Measurements from ENCODE around the gene IFT52. TPM values are rescaled to one million over a fixed set of nuclear protein-coding genes. Genes with fewer than 3 reads are reported as not detected.

Gene IFT52
- total RNA-seq, 1 experiment from 2014 or later = 23.0 TPM

DNA sequence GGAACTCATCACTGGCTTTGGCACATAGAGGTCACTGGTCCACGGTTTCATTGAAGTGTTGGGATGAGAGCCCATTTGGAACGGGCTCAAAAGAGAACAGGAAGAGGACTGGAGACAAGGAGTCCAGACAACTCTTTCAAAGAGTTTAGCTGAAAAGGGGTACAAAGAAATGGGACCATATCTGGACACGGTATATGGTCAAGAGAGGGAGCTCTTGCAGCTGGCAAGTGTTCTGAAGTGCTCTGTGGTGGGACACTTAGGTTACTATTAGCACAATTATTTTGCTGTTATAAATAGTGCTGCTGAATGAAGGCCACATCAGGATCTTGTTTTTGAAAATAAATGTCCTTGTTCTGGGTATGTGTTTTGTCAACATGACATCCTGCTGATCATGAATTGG lies 27.3 kb upstream of the IFT52 start:
- Histone ChIP-seq H3K9ac (ENCODE audit: low read length) (no peak overlapping the region), H3K9me3 (ENCODE audit: low read length) (no peaks in the 10 kb centered on the region), H3F3A (ENCODE audit: low read length, unreplicated experiment) (no peaks in the 10 kb centered on the region), H3K36me3 (ENCODE audit: low read depth, low read length) (no peaks in the 10 kb centered on the region), H3K79me2 (ENCODE audit: low read length) (no peaks in the 10 kb centered on the region), H3K4me2 (ENCODE audit: low read length) (no peak overlapping the region), H3K27ac (ENCODE audit: low read length) (no peak overlapping the region), H4K20me1 (ENCODE audit: low read length) (no peaks in the 10 kb centered on the region), H3K4me1 (ENCODE audit: insufficient read depth, low read length) (peaks cover 11% of the 10 kb centered on the region), H3K4me3 (ENCODE audit: low read length) (no peak overlapping the region), H2AFZ (ENCODE audit: low read length) (no peak overlapping the region), H3K27me3 (ENCODE audit: low read length) (no peaks in the 10 kb centered on the region), H3K9me2 (replicated peaks; ENCODE audit: low read length) (no peaks in the 10 kb centered on the region)
- BruUV-seq (replicated peaks) = no TSS peak
- ATAC-seq (peak; percentile 25; the same call in 1 of the 2 replicates), DNase-seq (no peak)
- intact Hi-C loops (cut with micrococcal nuclease) = no loop called here
- CTCF ChIA-PET = no interaction called here
- TF ChIP-seq, protein P1, sequence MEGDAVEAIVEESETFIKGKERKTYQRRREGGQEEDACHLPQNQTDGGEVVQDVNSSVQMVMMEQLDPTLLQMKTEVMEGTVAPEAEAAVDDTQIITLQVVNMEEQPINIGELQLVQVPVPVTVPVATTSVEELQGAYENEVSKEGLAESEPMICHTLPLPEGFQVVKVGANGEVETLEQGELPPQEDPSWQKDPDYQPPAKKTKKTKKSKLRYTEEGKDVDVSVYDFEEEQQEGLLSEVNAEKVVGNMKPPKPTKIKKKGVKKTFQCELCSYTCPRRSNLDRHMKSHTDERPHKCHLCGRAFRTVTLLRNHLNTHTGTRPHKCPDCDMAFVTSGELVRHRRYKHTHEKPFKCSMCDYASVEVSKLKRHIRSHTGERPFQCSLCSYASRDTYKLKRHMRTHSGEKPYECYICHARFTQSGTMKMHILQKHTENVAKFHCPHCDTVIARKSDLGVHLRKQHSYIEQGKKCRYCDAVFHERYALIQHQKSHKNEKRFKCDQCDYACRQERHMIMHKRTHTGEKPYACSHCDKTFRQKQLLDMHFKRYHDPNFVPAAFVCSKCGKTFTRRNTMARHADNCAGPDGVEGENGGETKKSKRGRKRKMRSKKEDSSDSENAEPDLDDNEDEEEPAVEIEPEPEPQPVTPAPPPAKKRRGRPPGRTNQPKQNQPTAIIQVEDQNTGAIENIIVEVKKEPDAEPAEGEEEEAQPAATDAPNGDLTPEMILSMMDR (conservative IDR thresholded peaks at IDR 0.05; ENCODE audit: low read depth, low read length) = peak; percentile 29
- no peak for TF ChIP-seq EZH2phosphoT487 (IDR thresholded peaks at IDR 0.05; ENCODE audit: borderline replicate concordance, low read length)
- POLR2A ChIA-PET (ENCODE audit: unreplicated experiment) = no interaction called here

DNA sequence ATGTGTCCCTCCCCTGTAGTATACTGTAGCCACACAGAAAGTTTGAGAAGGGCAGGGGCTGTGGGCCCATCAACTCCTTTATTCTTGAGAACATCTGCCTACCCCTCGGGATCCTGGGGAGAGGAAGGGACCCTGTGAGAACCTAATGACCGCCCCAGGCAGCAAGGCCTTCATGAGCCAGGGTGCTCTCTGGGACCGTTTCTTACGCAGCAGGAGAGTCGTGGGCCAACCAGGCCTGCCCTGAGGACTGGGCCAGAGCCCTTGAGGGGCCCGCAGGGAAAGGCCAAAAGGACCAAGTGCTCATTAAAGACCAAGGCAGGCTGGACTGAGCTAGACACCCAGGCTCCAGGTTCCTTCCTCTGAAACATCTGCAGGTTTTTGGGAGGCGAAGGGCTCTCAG lies 26.7 kb upstream of the IFT52 start:
- POLR2A ChIA-PET (ENCODE audit: unreplicated experiment) = no interaction called here

DNA sequence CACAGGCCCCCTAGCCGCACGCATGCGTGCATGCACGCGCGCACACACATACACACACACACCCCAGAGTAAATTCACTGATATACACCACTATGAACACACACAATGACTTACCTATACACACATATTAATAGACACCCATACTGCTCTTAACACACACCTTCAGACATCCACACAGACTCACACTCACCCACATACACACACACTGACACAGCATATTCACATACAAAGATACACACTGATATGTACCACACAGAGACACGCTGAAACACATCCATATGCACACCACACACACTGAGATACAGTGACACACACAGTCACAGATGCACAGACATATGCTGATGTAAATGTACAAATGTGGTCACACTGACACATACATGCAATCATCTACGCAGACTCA lies 26.3 kb upstream of the IFT52 start:
- Histone ChIP-seq H3K4me3 (ENCODE audit: low read length) (no peak overlapping the region), H3K27me3 (ENCODE audit: low read length) (no peaks in the 10 kb centered on the region), H3K9me3 (ENCODE audit: low read length) (no peaks in the 10 kb centered on the region), H3K36me3 (ENCODE audit: low read depth, low read length) (no peaks in the 10 kb centered on the region), H3F3A (ENCODE audit: low read length, unreplicated experiment) (no peaks in the 10 kb centered on the region), H2AFZ (ENCODE audit: low read length) (no peak overlapping the region), H3K9ac (ENCODE audit: low read length) (no peak overlapping the region), H3K9me2 (replicated peaks; ENCODE audit: low read length) (no peaks in the 10 kb centered on the region), H4K20me1 (ENCODE audit: low read length) (no peaks in the 10 kb centered on the region), H3K4me1 (ENCODE audit: insufficient read depth, low read length) (peaks cover under 1% of the 10 kb centered on the region), H3K27ac (ENCODE audit: low read length) (no peak overlapping the region), H3K79me2 (ENCODE audit: low read length) (no peaks in the 10 kb centered on the region), H3K4me2 (ENCODE audit: low read length) (no peak overlapping the region)
- ChIA-PET CTCF (no interaction called here), POLR2A (ENCODE audit: unreplicated experiment) (no interaction called here)
- intact Hi-C loops (cut with micrococcal nuclease) = no loop called here
- DNase-seq = no peak
- no TSS peak for BruUV-seq (replicated peaks)
- TF ChIP-seq, protein P1 (conservative IDR thresholded peaks at IDR 0.05; ENCODE audit: low read depth, low read length) = no peak
- no peak for TF ChIP-seq EZH2phosphoT487 (IDR thresholded peaks at IDR 0.05; ENCODE audit: borderline replicate concordance, low read length)
- no peak for TF ChIP-seq EZH2 (IDR thresholded peaks at IDR 0.05; ENCODE audit: low read length, unreplicated experiment)
- no peak for ATAC-seq

More for the DNA sequence above, 26.7 kb upstream of the IFT52 start:
- H3K4me2 ChIP-seq (ENCODE audit: low read length) = no peak overlapping the region
- no peaks in the 10 kb centered on the region for H3K9me2 ChIP-seq (replicated peaks; ENCODE audit: low read length)
- TF ChIP-seq EZH2phosphoT487 (IDR thresholded peaks at IDR 0.05; ENCODE audit: borderline replicate concordance, low read length) (no peak), EZH2 (IDR thresholded peaks at IDR 0.05; ENCODE audit: low read length, unreplicated experiment) (no peak)
- TF ChIP-seq, protein P1 (conservative IDR thresholded peaks at IDR 0.05; ENCODE audit: low read depth, low read length) = no peak
- ATAC-seq (no peak), DNase-seq (no peak)
- H3F3A ChIP-seq (ENCODE audit: low read length, unreplicated experiment) = no peaks in the 10 kb centered on the region
- intact Hi-C loops (cut with micrococcal nuclease) = no loop called here
- no peak overlapping the region for H3K9ac ChIP-seq (ENCODE audit: low read length)
- H3K9me3 ChIP-seq (ENCODE audit: low read length) = no peaks in the 10 kb centered on the region
- H3K79me2 ChIP-seq (ENCODE audit: low read length) = no peaks in the 10 kb centered on the region
- peaks cover 5% of the 10 kb centered on the region for H3K4me1 ChIP-seq (ENCODE audit: insufficient read depth, low read length)
- no peak overlapping the region for H3K4me3 ChIP-seq (ENCODE audit: low read length)
- no peak overlapping the region for H3K27ac ChIP-seq (ENCODE audit: low read length)
- no peaks in the 10 kb centered on the region for H3K27me3 ChIP-seq (ENCODE audit: low read length)
- CTCF ChIA-PET = no interaction called here
- BruUV-seq (replicated peaks) = no TSS peak
- no peaks in the 10 kb centered on the region for H4K20me1 ChIP-seq (ENCODE audit: low read length)
- H3K36me3 ChIP-seq (ENCODE audit: low read depth, low read length) = no peaks in the 10 kb centered on the region
- H2AFZ ChIP-seq (ENCODE audit: low read length) = no peak overlapping the region

Measured in PC-3 (cell line).